Measurements from ENCODE around the gene ANKRD50.

ANKRD50 gene

DNA sequence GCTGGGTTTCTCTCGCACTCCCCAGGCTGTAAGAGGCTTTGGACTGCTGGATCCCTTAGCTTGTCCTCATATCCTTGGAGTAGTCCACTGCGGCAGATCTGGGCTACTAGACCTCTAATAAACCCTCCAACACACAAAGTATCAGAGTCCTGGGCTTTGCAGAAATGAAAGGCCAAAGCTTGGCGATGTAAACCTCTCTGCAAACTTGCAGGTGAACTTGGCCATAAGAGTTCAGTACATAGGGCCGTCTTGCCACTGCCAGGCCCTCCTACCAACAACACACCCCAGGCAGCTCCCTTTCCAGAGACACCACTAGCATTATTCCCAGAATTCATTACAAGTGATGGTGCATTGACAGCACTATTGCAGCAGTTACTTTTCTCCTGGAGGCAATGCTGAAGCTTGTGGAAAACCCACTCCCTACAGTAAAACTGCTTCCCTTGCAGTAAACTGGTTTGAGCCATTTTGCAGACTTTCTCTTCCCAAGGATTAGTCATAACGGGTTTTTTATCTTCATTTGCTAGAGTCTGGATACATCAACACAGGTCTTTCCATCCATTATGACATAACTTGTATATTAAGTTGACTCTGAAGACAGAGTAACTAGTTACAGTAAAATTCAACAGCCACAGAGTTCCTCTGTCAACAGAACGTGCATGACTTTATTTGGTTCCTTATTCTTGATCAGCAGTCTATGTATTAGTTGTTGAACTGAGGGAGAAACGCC lies 2.4 kb downstream of the ANKRD50 start:
- DNase-seq (ENCODE audit: low read depth): no peak

DNA sequence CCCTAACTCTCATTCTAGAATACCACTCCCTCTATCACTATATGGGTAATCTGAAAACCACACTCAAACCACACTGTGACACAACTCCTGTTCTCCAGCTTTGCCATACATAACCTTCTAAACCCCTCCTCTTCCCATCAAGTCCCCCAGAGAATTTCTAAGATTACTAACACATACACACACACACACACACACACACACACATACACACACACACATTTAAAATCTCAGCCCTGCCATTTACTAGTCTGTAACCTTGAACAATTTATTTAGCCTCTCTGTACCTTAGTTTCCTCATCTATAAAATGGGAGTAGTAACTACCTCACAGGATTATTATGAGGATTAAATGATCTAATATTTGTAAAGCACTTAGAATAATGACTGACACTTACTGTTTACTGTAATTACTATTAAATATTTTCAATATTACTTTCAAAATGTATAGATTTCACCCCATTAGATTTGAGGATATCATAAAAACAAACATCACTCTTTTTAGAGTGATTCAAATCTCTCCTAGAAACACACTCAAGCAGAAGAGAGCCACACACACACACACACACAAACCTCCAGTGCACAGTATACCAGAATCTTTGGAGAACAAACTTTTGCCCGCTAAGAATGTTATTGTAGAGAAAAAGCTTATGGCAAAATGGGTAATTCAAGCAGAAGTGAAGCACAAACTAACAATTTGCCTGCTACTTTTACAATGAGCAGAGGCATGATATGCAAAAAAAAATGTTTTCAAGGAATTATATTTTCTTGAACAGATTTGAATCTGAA lies 3.8 kb downstream of the ANKRD50 start:
- no peak for DNase-seq (ENCODE audit: low read depth)

DNA sequence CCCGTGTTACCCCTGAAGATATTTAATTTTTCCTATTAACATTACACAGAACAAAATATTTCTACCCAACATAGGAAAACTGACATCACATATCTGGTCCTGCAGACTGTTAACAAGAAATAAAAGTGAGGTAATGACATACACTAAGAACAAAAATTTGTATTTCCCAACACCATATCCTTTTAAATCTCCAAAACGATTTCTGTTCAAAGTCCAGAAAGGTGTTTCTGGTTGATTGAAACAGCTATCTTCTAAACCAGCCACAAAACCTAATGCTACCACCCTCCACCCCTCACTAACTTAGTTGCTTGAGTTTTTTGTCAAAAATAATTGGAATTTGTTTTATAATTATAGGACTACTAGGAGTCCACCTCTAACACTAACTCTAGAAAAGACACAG lies 7.1 kb downstream of the ANKRD50 start:
- no peak for DNase-seq (ENCODE audit: low read depth)

DNA sequence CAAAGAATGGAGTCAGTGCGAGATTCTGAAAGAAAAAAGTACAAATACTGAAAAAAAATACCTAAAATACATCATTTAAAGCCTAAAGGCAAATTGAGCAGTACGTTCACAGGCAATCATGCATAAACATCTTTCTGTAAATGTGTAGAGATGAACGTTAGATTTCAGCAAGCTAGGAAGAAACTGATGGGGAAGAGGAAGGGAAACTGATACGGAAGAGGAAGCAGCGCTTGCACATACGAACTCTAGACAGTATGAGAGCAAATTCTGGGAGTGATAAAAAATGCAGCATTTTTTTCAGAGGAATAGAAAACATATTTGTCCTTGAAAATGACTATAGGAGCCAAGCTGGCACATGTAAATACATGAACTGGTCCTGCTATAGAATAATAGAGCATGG lies 9.4 kb downstream of the ANKRD50 start:
- DNase-seq (ENCODE audit: low read depth): no peak

DNA sequence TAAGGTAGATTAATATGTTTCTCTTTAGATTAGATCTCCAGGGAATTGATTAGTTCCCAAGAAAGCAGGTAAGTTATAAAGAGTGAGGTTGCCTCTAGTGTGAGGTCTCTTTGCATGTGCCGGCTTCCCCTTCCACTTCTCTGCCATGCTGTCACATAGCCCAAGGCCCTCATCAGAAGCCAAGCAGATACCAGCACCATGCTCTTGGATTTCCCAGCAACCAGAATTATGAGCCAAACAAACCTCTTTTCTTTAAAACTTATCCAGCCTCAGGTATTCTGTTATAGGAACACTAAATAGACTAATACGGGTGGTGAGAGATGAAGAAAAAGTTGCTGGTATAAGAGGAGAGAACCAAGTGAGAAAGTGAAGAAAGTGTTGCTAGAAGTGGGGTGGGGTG lies 15.1 kb downstream of the ANKRD50 start:
- DNase-seq (ENCODE audit: low read depth): no peak

DNA sequence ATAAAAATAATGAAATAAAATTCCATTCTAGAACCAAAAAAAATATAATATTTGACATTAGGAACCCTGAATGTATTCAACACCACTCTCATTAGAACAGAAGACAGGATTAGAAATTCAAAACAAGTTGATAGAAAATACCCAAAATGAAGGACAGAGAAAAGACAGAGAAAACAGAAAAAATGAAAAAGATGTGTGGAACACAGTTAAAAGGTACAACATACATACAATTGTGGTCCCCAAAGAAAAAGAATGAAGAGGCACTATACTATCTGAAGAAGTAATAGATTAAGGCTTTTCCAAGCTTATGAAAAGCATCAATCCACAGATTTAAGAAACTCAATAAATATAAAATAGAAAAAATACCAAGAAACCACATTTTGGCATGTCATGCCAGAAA lies 16.4 kb downstream of the ANKRD50 start:
- no peak for DNase-seq (ENCODE audit: low read depth)

DNA sequence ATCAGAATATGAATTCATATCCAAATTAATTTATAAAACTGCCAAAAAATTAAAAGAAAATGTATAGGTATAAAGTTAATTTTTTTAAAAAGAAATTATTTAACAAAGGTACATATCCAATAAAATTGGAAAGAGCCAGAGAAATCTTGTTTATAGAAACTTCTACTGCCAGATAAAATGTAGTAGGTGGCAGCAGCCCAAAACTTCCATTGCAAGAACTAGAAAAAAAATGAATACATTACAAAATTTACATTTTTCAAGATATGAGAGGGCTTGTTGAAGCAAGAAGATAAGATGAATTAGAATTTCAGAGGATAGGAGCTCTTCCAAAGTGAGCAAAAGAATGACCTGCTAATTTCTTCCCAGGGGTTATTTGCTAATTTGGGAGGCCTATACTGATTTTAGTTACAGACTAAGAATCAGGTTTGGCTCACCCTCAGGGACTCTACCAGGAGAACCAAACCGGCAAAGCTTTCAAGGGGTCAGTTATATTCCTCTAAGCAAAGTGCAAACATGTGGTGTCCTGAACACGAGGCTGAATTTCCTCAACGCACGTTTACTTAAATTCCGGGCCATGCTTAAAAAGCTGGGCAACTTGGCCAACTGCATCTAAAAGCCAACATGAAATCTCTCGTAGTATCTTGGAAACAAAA lies 17.5 kb downstream of the ANKRD50 start:
- no peak for DNase-seq (ENCODE audit: low read depth)

DNA sequence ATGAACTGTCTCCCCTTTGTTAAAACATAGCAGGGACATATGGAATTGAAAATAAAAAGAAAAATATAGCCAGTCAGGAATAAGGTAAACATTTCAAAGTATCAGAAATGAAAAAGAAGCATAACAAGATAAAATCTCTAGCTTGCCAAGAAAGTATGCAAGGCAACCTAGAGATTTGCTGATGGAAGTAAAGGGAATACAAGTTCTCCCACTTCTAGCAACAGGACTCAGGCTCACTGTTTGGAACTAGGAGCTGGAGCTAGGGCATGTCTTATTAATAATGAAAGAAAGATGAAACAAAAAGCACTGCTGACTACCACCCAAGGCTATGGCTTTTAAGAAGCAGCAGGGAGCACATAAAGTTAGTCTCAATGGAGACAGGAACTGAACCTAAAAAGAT lies 18.2 kb downstream of the ANKRD50 start:
- no peak for DNase-seq (ENCODE audit: low read depth)

DNA sequence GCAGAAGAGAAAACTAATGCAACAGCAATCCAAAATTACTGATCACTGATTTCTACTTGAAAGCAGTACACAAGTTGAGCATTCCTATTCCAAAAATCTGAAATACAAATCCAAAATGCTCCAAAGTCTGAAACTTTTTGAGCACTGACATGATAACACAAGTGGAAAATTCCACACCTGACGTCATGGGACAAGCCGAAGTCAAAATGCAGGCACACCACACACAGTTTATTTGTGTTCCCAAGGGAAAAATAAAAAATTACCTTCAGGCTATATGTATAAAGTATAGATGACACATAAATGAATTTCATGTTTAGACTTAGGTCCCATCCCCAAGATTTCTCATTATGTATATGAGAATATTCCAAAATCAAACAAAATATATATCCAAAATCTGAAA lies 20.7 kb downstream of the ANKRD50 start:
- DNase-seq (ENCODE audit: low read depth): no peak

DNA sequence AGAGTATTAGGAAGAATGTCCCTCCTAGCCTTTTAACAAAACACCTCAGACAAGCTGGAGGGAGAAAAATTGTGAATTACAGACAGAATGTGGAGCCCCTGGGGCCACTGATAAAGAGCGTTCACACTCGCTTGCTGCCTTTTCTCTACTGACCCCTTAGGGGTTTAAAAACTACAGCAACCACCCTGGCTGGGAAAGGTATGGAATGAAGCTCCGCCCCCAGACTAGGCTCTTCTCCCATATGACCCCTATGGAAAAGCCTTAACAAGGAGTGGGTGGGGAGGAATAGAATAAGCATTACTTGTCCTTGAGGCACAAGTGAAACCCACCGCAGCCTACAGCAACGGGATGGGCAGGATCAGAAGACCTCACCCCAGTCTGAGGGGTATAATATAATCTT lies 26.3 kb downstream of the ANKRD50 start:
- DNase-seq (ENCODE audit: low read depth): no peak

DNA sequence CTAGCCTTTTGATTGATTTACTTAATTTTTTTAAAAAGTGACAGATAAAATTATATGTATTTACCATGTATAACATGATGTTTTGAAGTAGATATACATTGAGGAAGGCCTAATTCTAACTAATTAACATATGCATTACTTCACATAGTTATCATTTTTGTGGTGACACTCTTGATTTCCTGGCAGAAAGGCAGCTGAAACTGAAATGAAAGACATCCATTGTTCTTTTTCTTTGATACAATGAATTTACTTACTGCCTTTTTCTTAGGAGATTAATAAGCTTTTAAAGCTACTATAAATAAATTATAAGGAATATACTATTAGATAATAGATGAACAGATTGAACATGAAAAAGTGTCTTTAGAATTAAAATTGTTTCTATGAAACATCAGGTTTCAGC lies 26.7 kb downstream of the ANKRD50 start:
- no peak for DNase-seq (ENCODE audit: low read depth)

DNA sequence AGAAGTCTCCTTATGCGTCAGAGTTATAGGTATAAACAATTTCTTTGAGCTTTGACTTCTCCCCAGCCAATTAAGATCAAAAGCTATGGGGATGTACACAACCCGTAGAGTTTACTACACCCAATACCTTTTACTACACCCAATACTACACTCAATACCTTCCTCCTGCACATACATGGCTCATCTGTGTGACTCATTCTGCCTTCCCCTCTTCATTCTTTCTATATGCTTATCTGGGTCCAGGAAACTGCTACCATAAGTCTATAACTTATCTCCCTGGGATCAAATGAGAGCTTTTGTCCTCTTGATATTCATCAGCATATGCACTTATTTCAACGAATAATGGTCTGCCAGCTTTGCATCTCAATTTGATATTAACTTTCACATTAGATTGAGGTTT lies 28.2 kb downstream of the ANKRD50 start:
- DNase-seq (ENCODE audit: low read depth): no peak

DNA sequence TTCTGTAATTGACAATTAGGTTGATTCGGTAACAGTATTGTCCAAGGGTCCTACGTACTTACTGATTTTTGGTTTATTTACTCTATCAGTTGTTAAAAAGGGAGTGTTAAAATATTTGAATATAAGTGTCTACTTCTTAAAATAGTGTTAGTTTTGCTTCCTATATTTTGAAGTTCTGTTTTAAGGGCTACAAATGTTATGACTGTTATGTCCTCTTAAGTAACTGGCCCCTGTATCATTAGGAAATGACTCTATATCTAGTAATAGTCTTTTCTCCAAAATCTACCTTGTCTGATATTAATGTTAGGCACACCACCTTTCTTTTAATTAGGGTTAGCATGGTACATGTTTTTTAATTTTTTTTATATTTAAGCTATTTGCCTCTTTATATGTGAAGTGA lies 30.1 kb downstream of the ANKRD50 start:
- no peak for DNase-seq (ENCODE audit: low read depth)

DNA sequence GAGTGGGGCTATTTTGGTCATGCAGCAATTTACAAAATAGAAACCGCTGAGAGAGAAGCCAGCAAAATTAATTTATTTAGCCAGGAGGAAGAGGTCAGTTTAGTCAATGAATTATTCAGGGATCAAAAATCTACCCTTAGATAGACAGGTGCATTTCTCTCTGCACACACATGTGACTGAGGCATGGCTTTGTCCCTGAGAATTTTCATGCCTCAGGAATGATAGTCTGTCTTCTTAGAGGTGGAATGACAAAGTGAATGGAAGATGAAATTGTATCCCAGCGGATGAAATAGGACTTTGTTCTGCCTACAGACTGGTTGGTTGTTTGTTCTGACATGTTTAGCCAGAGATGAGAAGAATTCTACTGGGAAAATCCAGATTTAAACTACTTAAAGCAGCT lies 46.0 kb downstream of the ANKRD50 start:
- no peak for DNase-seq (ENCODE audit: low read depth)

DNA sequence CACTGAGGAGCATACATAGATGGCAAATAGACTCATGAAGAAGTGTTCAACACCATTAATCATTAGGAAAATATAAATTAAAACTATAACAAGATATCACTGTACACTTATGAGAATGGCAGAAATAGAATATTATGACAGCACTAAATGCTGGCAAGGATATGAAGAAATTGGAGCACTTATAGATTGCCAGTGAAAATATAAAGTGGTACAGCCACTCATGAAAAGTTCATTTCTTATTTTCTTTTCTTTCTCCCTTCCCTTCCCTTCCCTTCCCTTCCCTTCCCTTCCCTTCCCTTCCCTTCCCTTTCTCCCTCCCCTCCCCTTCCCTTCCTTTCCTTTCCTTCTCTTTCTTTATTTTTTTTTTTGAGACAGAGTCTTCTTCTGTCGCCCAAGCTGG lies 53.7 kb downstream of the ANKRD50 start:
- DNase-seq (ENCODE audit: low read depth): no peak

DNA sequence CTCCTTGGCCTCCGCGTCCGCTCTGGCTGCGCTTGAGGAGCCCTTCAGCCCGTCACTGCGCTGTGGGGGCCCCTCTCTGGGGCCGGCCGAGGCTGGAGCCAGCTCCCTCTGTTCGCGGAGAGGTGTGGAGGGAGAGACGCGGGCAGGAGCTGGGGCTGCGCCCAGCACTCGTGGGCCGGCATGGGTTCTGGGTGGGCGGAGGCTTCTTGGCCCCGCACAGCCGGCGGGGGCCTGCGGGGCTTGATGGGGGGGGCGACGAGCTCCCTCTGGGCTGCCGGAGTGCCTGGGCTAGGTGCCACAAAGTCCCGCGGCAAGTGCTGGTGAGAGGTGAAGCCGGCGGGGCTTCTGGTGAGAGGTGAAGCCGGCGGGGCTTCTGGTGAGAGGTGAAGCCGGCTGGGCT lies 61.9 kb downstream of the ANKRD50 start:
- no peak for DNase-seq (ENCODE audit: low read depth)

DNA sequence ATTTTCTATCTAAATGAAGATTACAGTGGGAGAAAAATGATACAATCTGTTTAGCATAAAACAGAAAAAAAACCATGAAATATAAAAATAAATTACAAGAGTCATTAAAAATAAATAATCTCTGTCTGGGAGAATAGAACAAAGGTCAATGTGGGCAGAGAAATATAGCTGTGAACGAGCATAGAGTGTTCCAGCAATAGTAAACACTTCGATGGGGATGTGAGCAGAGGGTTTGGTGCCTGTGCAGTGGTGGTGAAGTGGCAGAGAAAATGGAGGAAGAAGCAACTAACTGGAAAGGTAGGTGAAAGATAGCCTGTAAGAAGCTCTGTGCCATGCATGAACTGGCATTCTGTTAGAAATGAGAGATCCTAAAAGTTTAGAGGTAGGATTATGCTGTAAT lies 64.9 kb downstream of the ANKRD50 start:
- DNase-seq (ENCODE audit: low read depth): no peak

DNA sequence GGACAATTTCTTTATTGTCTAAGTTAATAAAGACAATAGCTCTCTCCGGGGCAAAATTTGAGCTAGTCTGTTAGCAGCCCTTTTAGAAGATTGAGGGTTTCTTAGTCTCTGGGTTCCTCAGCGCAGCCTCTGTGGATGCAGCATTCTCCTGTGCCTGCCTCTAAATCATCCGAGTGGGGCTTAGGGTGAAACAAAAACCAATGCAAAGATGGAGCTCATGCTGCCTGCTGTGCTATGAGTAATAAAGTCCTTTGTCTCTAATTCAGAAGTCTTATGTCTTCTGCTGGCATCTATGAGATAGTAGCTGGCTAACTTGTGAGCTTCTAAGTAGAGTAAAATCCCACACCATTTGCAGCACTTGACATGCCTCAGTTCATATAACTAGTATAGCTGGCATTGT lies 67.9 kb downstream of the ANKRD50 start:
- no peak for DNase-seq (ENCODE audit: low read depth)

DNA sequence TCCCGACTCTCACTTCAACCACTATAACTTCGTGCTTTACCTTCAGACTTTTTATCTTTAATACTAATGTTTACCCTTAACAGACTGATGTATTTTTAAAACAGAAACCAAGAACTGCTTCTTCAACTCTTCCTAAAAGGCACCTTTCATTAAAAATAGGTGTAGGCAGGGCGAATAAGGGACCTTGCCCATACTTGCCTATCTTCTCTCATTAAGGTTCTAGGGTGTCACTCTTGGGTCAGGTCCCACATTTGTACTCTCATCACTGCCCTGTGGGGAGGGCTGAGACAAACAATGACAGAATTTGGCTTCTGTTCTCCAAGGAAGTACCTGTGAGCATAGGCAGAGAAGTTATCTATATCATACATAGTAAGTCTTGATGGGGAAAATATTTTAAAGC lies 69.7 kb downstream of the ANKRD50 start:
- DNase-seq (ENCODE audit: low read depth): no peak

DNA sequence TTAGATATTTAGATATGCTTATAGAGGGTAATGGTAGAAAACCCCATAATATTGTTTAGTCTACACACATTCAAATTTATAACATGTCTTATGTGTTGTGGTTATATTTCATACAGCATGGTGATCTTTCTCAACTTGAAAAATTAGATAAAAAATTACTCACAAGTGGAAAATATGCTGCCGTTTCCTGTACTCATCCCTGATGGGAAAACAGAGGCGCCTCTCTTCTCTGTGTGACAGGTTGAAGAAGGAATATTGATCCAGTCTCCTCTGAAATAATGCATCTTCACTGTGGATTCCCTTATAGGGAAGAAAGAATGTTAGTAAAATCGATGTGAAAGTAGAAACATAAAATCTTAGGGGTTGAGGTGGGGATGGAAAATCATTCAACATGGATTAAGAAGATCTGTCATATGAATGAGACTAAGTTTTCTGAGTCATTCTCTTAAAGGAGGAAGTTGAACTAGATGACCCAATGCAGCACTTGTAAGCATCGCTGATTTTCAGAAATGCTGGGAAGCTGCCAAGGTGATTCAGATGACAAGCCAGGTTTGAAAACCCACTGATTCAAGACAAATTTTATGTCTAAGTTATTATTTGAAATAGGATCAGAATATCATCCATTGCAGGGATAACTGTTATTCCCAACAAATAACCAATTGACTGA lies 70.7 kb downstream of the ANKRD50 start:
- no peak for DNase-seq (ENCODE audit: low read depth)

DNA sequence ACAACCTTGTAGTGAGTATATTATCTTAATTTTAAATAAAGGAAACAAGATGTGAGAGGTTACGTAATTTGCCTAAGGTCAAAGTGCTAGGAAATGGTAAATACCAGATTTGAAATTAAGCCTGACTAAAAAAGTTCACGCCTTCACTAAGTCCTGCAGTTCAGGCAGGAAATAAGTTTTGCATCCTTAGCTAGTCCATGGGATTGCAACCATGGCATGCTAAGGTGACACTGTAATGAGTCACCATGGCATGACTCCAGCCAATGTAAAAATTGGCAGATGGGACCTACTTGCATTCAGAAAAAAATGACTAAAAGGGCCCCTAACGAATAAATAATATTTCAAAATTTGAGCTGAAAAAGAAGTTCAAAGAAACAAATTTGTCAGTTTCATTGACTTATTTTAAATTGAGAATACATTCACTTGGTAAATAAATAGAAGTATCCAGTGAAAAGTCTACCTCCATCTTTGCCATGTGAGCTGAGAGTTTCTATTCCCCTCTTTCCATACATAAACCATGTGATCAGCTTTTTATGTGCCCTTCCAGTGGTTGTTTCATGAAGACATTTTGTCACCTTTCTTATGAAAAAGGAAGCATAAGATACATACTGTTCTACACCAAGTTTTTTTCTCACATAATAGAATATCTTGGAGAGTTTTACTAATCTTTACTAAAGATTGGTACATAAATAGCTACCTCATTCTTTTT lies 72.4 kb downstream of the ANKRD50 start:
- DNase-seq (ENCODE audit: low read depth): no peak

DNA sequence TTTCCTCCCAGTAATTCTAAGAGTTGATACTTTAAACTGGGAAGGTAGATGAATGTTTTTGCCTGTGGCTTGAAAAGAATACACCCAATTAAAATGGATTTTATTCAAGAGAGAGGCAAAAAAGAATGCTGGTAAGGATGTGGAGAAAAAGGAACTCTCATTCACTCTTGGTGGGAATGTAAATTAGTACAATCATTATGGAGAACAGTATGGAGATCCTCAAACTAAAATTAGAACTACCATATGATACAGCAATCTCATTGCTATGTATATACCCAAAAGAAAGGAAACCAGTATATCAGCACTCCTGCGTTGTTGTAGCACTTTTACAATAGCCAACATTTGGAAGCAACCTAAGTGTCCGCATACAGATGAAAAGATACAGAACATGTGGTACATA lies 75.2 kb downstream of the ANKRD50 start:
- DNase-seq (ENCODE audit: low read depth): no peak
